Nephron (organoid): Measurements from ENCODE around the gene PCDH17.

ENCODE experiments used
- H3K27ac Mint-ChIP-seq, 3 experiments: 2 replicates each; pipeline ENCODE4 v1.8.0; 2020; ENCODE audit warnings: mixed read lengths in 3 of 3, mild to moderate bottlenecking in 2 of 3, moderate library complexity in 1 of 3
- H3K27me3 Mint-ChIP-seq: 2 replicates; pipeline ENCODE4 v1.8.0; 2021; ENCODE audit warnings: low read depth, mild to moderate bottlenecking, moderate library complexity, mixed read lengths
- H3K36me3 Mint-ChIP-seq: 2 replicates; pipeline ENCODE4 v1.8.0; 2020; ENCODE audit warnings: low read depth, mixed read lengths
- H3K4me1 Mint-ChIP-seq: 2 replicates; pipeline ENCODE4 v1.8.0; 2020; ENCODE audit warnings: mixed read lengths
- H3K4me3 Mint-ChIP-seq, 3 experiments: 2 replicates each; pipeline ENCODE4 v1.8.0; 2020; ENCODE audit warnings: mild to moderate bottlenecking in 3 of 3, mixed read lengths in 3 of 3, moderate library complexity in 2 of 3
- H3K9me3 Mint-ChIP-seq: 2 replicates; pipeline ENCODE4 v1.8.0; 2020; ENCODE audit warnings: mixed read lengths
- TF ChIP-seq, protein P1 (sequence below), 3 experiments: fragments of 200-600 bp; sonication (generic); IDR thresholded peaks; one replicate each; pipeline ENCODE4 v1.5.0; 2021; ENCODE audit warnings: antibody characterized with exemption in 3 of 3; ENCODE audit not compliant: unreplicated experiment in 3 of 3

Gene PCDH17

DNA sequence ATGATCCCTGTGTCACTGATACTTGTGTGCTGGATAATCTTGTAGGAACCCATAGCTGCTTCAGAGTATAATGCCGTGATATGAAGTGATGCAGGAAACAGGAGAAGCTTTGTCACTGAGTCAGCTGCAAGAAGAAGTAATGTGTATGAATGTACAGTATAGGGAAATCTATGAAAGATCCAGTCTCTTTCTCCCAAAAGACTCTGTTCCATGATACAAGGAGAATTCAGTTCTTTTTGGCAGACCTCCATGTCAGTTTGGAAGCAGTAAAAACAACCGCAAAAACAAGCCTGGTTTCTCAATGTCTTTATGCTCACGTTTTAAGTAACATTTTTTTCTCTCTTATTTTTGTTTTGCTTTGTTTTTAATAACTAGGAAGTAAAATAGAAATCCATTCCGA, 33.9 kb downstream of the PCDH17 start:
- peak overlapping the region in 1 of 3 experiments; percentile 20 for H3K27ac Mint-ChIP-seq
- TF ChIP-seq, protein P1, sequence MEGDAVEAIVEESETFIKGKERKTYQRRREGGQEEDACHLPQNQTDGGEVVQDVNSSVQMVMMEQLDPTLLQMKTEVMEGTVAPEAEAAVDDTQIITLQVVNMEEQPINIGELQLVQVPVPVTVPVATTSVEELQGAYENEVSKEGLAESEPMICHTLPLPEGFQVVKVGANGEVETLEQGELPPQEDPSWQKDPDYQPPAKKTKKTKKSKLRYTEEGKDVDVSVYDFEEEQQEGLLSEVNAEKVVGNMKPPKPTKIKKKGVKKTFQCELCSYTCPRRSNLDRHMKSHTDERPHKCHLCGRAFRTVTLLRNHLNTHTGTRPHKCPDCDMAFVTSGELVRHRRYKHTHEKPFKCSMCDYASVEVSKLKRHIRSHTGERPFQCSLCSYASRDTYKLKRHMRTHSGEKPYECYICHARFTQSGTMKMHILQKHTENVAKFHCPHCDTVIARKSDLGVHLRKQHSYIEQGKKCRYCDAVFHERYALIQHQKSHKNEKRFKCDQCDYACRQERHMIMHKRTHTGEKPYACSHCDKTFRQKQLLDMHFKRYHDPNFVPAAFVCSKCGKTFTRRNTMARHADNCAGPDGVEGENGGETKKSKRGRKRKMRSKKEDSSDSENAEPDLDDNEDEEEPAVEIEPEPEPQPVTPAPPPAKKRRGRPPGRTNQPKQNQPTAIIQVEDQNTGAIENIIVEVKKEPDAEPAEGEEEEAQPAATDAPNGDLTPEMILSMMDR (IDR thresholded peaks at IDR 0.05; ENCODE audit: unreplicated experiment in 3 of 3) = no peak
- H3K27me3 Mint-ChIP-seq = no peaks in the 10 kb centered on the region

DNA sequence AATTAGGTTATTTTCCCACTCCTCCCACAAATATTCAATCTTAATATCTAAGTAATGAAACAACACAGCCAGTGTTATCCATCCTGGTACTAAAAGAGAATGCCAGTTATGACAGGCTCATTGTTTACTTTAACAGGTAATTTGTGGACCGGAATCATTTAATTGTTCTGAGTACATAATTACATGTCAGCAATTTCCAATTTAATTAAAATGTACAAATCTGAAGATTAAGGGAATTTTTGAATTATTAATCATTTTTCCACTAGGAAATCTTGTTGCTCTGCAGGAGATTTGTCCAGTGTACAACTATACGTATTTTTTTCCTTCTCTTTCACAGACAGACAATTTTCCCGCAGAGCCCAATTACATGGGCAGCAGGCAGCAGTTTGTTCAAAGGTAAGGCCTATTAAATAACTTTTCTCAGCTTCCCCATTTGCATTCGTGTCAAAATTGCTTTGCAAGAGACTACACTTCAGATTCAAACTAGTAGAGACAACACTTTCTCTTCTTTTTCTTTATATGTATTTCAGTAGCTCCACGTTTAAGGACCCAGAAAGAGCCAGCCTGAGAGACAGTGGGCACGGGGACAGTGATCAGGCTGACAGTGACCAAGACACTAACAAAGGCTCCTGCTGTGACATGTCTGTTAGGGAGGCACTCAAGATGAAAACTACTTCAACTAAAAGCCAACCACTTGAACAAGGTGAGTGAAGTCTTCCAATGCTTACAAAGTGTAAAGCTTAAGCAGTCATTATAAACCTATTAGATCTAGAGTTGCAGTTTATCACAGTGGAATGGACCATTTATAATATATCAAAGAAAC, 34.8 kb downstream of the PCDH17 start:
- H3K9me3 Mint-ChIP-seq = no peaks in the 10 kb centered on the region
- H3K4me1 Mint-ChIP-seq = peaks cover 5% of the 10 kb centered on the region
- H3K4me3 Mint-ChIP-seq = no peak overlapping the region
- TF ChIP-seq, protein P1 (IDR thresholded peaks at IDR 0.05; ENCODE audit: unreplicated experiment in 3 of 3) = no peak
- peak overlapping the region; percentile 21 to 79 (median 22) for H3K27ac Mint-ChIP-seq
- peaks cover 24% of the 10 kb centered on the region for H3K36me3 Mint-ChIP-seq
- H3K27me3 Mint-ChIP-seq = no peaks in the 10 kb centered on the region

More for the DNA sequence above, 33.9 kb downstream of the PCDH17 start:
- Mint-ChIP-seq H3K9me3 (no peaks in the 10 kb centered on the region), H3K4me1 (peaks cover 5% of the 10 kb centered on the region), H3K4me3 (no peak overlapping the region), H3K36me3 (peaks cover 26% of the 10 kb centered on the region)

DNA sequence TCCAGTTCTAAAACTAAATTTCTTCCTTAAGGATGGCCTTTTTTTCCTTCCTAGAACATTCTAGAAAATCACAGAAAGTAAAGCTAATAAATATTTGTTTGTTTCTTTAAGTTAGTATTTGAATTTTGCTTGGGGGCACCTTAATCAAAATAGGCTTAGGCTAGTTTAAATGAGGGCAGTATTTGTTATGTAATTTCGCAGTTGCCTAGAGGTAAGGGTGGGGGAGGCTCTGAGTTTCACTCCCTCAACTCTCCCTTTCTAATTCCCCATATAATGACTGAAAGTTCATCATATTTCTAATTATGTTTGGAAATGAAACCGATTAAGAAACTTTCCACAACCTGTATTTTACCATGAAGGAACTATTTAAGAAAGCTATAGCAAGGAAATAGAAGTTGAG, 40.6 kb downstream of the PCDH17 start:
- Mint-ChIP-seq H3K27ac (peak overlapping the region; percentile 88 to 94 (median 90)), H3K4me1 (peaks cover 22% of the 10 kb centered on the region), H3K9me3 (no peaks in the 10 kb centered on the region), H3K27me3 (no peaks in the 10 kb centered on the region), H3K4me3 (no peak overlapping the region), H3K36me3 (peaks cover 26% of the 10 kb centered on the region)
- TF ChIP-seq, protein P1 (IDR thresholded peaks at IDR 0.05; ENCODE audit: unreplicated experiment in 3 of 3) = no peak

DNA sequence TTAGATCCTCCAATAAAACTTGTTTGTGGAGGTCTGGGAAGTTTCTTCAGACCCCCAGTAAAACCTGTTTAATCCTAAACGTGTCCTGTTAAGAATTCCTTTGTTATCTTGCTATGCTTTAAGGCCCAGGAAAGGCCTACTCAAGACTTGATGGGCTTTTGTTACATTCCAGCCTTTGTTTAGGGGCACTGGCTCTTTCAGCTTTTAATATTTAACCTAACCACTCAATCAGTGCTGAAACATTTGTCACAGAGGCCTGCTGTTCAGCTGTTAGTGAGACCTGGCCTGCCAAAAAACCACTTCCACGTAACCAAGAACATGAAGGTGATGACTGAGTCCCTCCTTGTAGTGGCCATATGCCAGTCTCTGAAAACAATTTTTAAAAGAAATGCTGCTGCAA, 41.7 kb downstream of the PCDH17 start:
- Mint-ChIP-seq H3K27ac (peak overlapping the region; percentile 88 to 94 (median 90)), H3K4me1 (peaks cover 22% of the 10 kb centered on the region), H3K4me3 (no peak overlapping the region), H3K36me3 (peaks cover 34% of the 10 kb centered on the region), H3K9me3 (no peaks in the 10 kb centered on the region), H3K27me3 (no peaks in the 10 kb centered on the region)
- TF ChIP-seq, protein P1 (IDR thresholded peaks at IDR 0.05; ENCODE audit: unreplicated experiment in 3 of 3) = no peak

DNA sequence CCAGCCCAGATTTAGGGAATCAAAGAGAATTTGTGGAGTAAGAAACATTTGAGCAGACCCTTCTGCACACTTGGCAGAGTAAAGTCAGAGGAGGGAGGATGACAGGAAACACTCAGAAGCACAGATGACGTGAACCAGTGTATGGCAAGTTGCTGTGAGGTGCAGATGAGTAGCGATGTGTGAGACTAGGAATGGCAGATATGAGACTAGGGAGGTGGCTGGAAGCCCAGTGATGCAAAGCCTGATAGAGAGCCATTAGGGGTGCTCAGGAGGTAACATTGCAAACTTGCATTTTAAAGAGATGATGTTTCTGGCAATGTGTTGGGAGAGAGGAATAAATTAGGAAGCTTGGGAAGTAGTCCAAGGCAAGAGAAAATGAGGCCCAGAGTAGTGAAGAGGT, 44.0 kb downstream of the PCDH17 start:
- Mint-ChIP-seq H3K4me1 (peaks cover 22% of the 10 kb centered on the region), H3K36me3 (peaks cover 30% of the 10 kb centered on the region), H3K9me3 (no peaks in the 10 kb centered on the region), H3K27me3 (no peaks in the 10 kb centered on the region), H3K4me3 (no peak overlapping the region), H3K27ac (peak overlapping the region in 2 of 3 experiments; percentile 50 to 60)
- TF ChIP-seq, protein P1 (IDR thresholded peaks at IDR 0.05; ENCODE audit: unreplicated experiment in 3 of 3) = no peak

DNA sequence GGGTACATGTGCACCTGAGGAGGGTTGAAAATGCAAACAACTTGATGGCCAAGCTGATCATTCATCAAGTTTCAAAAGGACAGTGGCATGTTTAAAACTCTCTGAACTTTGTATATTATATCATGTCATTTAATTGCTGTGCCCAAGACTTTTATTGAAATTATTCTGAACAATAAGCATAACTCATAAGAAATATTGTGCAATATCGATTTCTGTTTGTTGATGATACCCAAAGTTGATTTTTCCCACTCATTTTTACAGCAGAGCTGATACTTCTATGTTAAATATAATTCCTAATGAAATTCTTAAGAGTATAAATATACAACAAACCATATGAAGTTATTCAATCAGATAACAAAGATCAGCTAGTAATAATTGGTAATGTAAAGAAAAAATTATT, 49.1 kb downstream of the PCDH17 start:
- TF ChIP-seq, protein P1 (IDR thresholded peaks at IDR 0.05; ENCODE audit: unreplicated experiment in 3 of 3) = no peak
- Mint-ChIP-seq H3K36me3 (peaks cover 26% of the 10 kb centered on the region), H3K9me3 (no peaks in the 10 kb centered on the region), H3K27me3 (no peaks in the 10 kb centered on the region), H3K4me3 (no peak overlapping the region), H3K4me1 (peaks cover 7% of the 10 kb centered on the region), H3K27ac (no peak overlapping the region)
